Transverse colon (tissue), 4 donors: ENCODE results near the gene PRDM8. TPM values are rescaled to one million over a fixed set of nuclear protein-coding genes. Genes with fewer than 3 reads are reported as not detected.

ENCODE experiments used
- DNase-seq: peaks from one replicate; pipeline ENCODE4 v3.0.0-alpha.2; 2019
- H3K27ac ChIP-seq, 4 donors: fragments of 200-600 bp; sonication (generic); 2 replicates each; pipeline ENCODE4 v1.5.1; 2016 to 2018; ENCODE audit warnings: inconsistent platforms in 4 of 4
- H3K27me3 ChIP-seq: fragments of 200-600 bp; sonication (generic); 2 replicates; pipeline ENCODE4 v1.5.1; 2017; ENCODE audit warnings: inconsistent platforms
- H3K36me3 ChIP-seq, 4 donors: fragments of 200-600 bp; sonication (generic); 2 replicates each; pipeline ENCODE4 v1.5.1; 2017 to 2019; ENCODE audit warnings: inconsistent platforms in 4 of 4
- H3K4me1 ChIP-seq, 4 donors: fragments of 200-600 bp; sonication (generic); 2 replicates each; pipeline ENCODE4 v1.5.1; 2017 to 2020; ENCODE audit warnings: inconsistent platforms in 4 of 4
- H3K4me3 ChIP-seq, 4 donors: fragments of 200-600 bp; sonication (generic); 1 replicate in 1 of 4; 2 replicates in 3 of 4; pipeline versions ENCODE4 v1.5.1 to v1.6.1; 2017 to 2019; ENCODE audit warnings: inconsistent platforms in 4 of 4
- H3K9me3 ChIP-seq, 2 donors: fragments of 200-600 bp; sonication (generic); 2 replicates each; pipeline ENCODE4 v1.5.1; 2017 to 2019; ENCODE audit warnings: inconsistent platforms in 2 of 2
- EP300 ChIP-seq: sonication (generic); formaldehyde crosslinking; IDR thresholded peaks from one replicate; pipeline ENCODE4 v1.6.1; 2017; ENCODE audit warnings: antibody characterized with exemption, low read depth
- POLR2A ChIP-seq: fragments of 450-650 bp; IDR thresholded peaks from one replicate; pipeline ENCODE4 v1.6.1; 2016; ENCODE audit warnings: antibody characterized with exemption, mild to moderate bottlenecking, moderate library complexity
- POLR2AphosphoS5 ChIP-seq, 3 donors: sonication (generic); formaldehyde crosslinking; IDR thresholded peaks; one replicate each; pipeline ENCODE4 v1.6.1; 2016; ENCODE audit warnings: antibody characterized with exemption in 3 of 3
- WGBS, 2 donors: methylation state at CpG; one replicate each; pipeline ENCODE4 v1.1.5; 2018; ENCODE audit warnings: low coverage in 1 of 2; 5-methylcytosine and 5-hydroxymethylcytosine counted together
- in situ Hi-C, 4 donors: fragments of 200-750 bp; cut with MboI; loops; one replicate each; pipeline versions ENCODE4 v1.15.0 to v1.15.1; 2017; ENCODE audit warnings: low sequenced_read_pairs in 3 of 4, low pct_ligation_motif_present in 1 of 4, low pct_unique_long_range_greater_than_20kb in 1 of 4
- intact Hi-C: fragments of 100-400 bp; cut with DNase I; formaldehyde crosslinking; loops from one replicate; pipeline ENCODE4 v1.15.1; 2023; ENCODE audit warnings: low total_unique reads
- total RNA-seq, 4 donors: library from RNA; depleted of rRNA; stranded (reverse); fragments of >200 nt; gene quantifications; one replicate each; pipeline ENCODE4 v1.1.0, GENCODE V29; 2016
- TF ChIP-seq, protein P1 (sequence below), 5 experiments: fragments of 200-600 bp in 3 of 5; fragments of 450-650 bp in 2 of 5; sonication (generic) in 3 of 5; IDR thresholded peaks; 1 replicate in 2 of 5; 2 replicates in 3 of 5; pipeline ENCODE4 v1.5.1; 2016 to 2017; ENCODE audit warnings: antibody characterized with exemption in 5 of 5, inconsistent platforms in 3 of 5, mild to moderate bottlenecking in 2 of 5, moderate library complexity in 1 of 5

PRDM8 gene
- total RNA-seq, 4 donors from 2014 or later, result 0.20 to 5.2 (median 3.2) TPM

GRCh38 chr4:80162418-80162817 is 34.9 kb upstream of the PRDM8 start:
- Histone ChIP-seq H3K4me3 (no peak overlapping the region), H3K27me3 (no peaks in the 10 kb centered on the region), H3K4me1 (no peaks in the 10 kb centered on the region), H3K27ac (no peak overlapping the region), H3K9me3 (no peaks in the 10 kb centered on the region), H3K36me3 (no peaks in the 10 kb centered on the region)
- WGBS, 2 donors, result 85 to 88% methylated on average over 4 of the region's 4 CpGs
- in situ Hi-C loops, result no loop called here
- TF ChIP-seq, protein P1, sequence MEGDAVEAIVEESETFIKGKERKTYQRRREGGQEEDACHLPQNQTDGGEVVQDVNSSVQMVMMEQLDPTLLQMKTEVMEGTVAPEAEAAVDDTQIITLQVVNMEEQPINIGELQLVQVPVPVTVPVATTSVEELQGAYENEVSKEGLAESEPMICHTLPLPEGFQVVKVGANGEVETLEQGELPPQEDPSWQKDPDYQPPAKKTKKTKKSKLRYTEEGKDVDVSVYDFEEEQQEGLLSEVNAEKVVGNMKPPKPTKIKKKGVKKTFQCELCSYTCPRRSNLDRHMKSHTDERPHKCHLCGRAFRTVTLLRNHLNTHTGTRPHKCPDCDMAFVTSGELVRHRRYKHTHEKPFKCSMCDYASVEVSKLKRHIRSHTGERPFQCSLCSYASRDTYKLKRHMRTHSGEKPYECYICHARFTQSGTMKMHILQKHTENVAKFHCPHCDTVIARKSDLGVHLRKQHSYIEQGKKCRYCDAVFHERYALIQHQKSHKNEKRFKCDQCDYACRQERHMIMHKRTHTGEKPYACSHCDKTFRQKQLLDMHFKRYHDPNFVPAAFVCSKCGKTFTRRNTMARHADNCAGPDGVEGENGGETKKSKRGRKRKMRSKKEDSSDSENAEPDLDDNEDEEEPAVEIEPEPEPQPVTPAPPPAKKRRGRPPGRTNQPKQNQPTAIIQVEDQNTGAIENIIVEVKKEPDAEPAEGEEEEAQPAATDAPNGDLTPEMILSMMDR (IDR thresholded peaks at IDR 0.05), result no peak
- TF ChIP-seq POLR2AphosphoS5 (IDR thresholded peaks at IDR 0.05), result no peak
- TF ChIP-seq EP300, result no peak
- TF ChIP-seq POLR2A, result no peak
- intact Hi-C loops, result no loop called here
- DNase-seq, result no peak

GRCh38 chr4:80165855-80166254 is 31.4 kb upstream of the PRDM8 start:
- Histone ChIP-seq H3K27ac (no peak overlapping the region), H3K27me3 (no peaks in the 10 kb centered on the region), H3K4me3 (no peak overlapping the region), H3K9me3 (no peaks in the 10 kb centered on the region), H3K36me3 (no peaks in the 10 kb centered on the region), H3K4me1 (no peaks in the 10 kb centered on the region)
- intact Hi-C loops (no loop called here), in situ Hi-C loops (no loop called here)
- DNase-seq, result no peak
- no peak for TF ChIP-seq POLR2AphosphoS5 (IDR thresholded peaks at IDR 0.05)
- TF ChIP-seq, protein P1 (IDR thresholded peaks at IDR 0.05), result no peak

DNA sequence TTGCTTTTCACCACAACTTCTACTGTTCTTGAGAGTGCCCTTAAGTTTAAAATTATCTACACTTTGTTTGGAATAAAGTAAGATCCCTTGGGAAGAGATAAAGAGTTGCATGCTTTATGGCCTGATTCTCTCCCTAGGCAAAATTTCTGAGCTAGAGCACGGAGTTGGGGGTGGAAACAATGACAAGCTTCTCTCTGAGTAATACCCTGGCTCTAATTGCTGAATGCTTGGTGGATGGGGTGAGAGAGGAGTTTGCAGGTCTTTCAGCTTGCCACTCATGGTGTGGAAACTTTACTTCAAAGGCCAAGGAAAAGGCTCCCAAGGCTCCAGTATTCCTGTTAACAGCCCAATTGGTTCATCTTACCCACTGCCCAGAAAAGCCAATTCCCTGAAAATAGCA is 26.1 kb upstream of the PRDM8 start:
- DNase-seq, result no peak

GRCh38 chr4:80171656-80172055 is 25.6 kb upstream of the PRDM8 start:
- intact Hi-C loops, result no loop called here
- Histone ChIP-seq H3K27ac (no peak overlapping the region), H3K4me1 (peaks cover 0 to 12% (median 0%) of the 10 kb centered on the region in 4 donors), H3K4me3 (no peak overlapping the region), H3K27me3 (no peaks in the 10 kb centered on the region), H3K9me3 (no peaks in the 10 kb centered on the region), H3K36me3 (no peaks in the 10 kb centered on the region)
- no peak for DNase-seq
- in situ Hi-C loops, result no loop called here
- WGBS, 2 donors, result 48 to 83% methylated on average over 1 to 3 of the region's 3 CpGs
- TF ChIP-seq POLR2A (no peak), EP300 (no peak), POLR2AphosphoS5 (IDR thresholded peaks at IDR 0.05) (no peak)
- TF ChIP-seq, protein P1 (IDR thresholded peaks at IDR 0.05), result no peak

More for the DNA sequence above, 26.1 kb upstream of the PRDM8 start:
- no peak overlapping the region for H3K27ac ChIP-seq
- no peak for TF ChIP-seq POLR2A
- TF ChIP-seq EP300, result no peak
- TF ChIP-seq, protein P1 (IDR thresholded peaks at IDR 0.05), result no peak
- TF ChIP-seq POLR2AphosphoS5 (IDR thresholded peaks at IDR 0.05), result no peak
- H3K4me3 ChIP-seq, result no peak overlapping the region
- H3K9me3 ChIP-seq, result no peaks in the 10 kb centered on the region
- intact Hi-C loops, result no loop called here
- in situ Hi-C loops, result no loop called here
- H3K36me3 ChIP-seq, result no peaks in the 10 kb centered on the region
- 90 to 100% methylated on average over 1 of the region's 1 CpG for WGBS, 2 donors
- H3K27me3 ChIP-seq, result no peaks in the 10 kb centered on the region
- peaks cover 0 to 12% (median 0%) of the 10 kb centered on the region in 4 donors for H3K4me1 ChIP-seq
